Type B pancreatic cell (in vitro differentiated cells): ENCODE data around the gene B2M. TPM values are rescaled to one million over a fixed set of nuclear protein-coding genes. Genes with fewer than 3 reads are reported as not detected.
A peak's percentile ranks its signal among the peaks of the same experiment; 100 is the strongest.

ENCODE experiments used
- DNase-seq: peaks from one replicate; pipeline ENCODE4 v3.0.0; 2021; ENCODE audit warnings: mixed read lengths; ENCODE audit not compliant: unreplicated experiment; ENCODE audit errors: extremely low spot score
- H3K27ac Mint-ChIP-seq: 2 replicates; pipeline ENCODE4 v1.8.0; 2021; ENCODE audit warnings: mild to moderate bottlenecking, mixed read lengths
- H3K27me3 Mint-ChIP-seq: 2 replicates; pipeline ENCODE4 v1.8.0; 2021; ENCODE audit warnings: mixed read lengths
- H3K36me3 Mint-ChIP-seq: 2 replicates; pipeline ENCODE4 v1.8.0; 2021; ENCODE audit warnings: mixed read lengths
- H3K4me1 Mint-ChIP-seq: one replicate; pipeline ENCODE4 v1.8.0; 2021; ENCODE audit warnings: mixed read lengths; ENCODE audit not compliant: unreplicated experiment
- H3K4me3 Mint-ChIP-seq: 2 replicates; pipeline ENCODE4 v1.8.0; 2021; ENCODE audit warnings: mild to moderate bottlenecking, mixed read lengths
- H3K9me3 Mint-ChIP-seq: 2 replicates; pipeline ENCODE4 v1.8.0; 2021; ENCODE audit warnings: mixed read lengths
- CTCF ChIP-seq: fragments of 200-600 bp; sonication (generic); conservative IDR thresholded peaks from 2 replicates; pipeline ENCODE4 v1.5.0; 2021; ENCODE audit warnings: antibody characterized with exemption, mild to moderate bottlenecking
- total RNA-seq: library from RNA; stranded (reverse); gene quantifications from 2 replicates; pipeline ENCODE4 v1.2.1, GENCODE V29; 2021; ENCODE audit warnings: low replicate concordance

The B2M gene
- total RNA-seq, 1 donor from 2014 or later: 400 TPM

GRCh38 chr15:44706401-44706800, 4.9 kb upstream of the B2M start:
- Mint-ChIP-seq H3K4me1 (peaks cover 3% of the 10 kb centered on the region), H3K27ac (no peak overlapping the region), H3K36me3 (no peaks in the 10 kb centered on the region)

GRCh38 chr15:44706946-44707636, 4.2 kb upstream of the B2M start:
- H3K4me3 Mint-ChIP-seq: no peak overlapping the region
- H3K9me3 Mint-ChIP-seq: no peaks in the 10 kb centered on the region
- H3K36me3 Mint-ChIP-seq: no peaks in the 10 kb centered on the region
- H3K4me1 Mint-ChIP-seq: peaks cover 4% of the 10 kb centered on the region
- DNase-seq: no peak
- H3K27me3 Mint-ChIP-seq: no peaks in the 10 kb centered on the region
- peak overlapping the region; percentile 57 for H3K27ac Mint-ChIP-seq
- no peak for TF ChIP-seq CTCF

More at GRCh38 chr15:44706401-44706800, 4.9 kb upstream of the B2M start:
- no peaks in the 10 kb centered on the region for H3K9me3 Mint-ChIP-seq
- TF ChIP-seq CTCF: no peak
- no peak for DNase-seq
- H3K27me3 Mint-ChIP-seq: no peaks in the 10 kb centered on the region
- no peak overlapping the region for H3K4me3 Mint-ChIP-seq

- H3K27ac Mint-ChIP-seq: peak overlapping the region; percentile 99
- no peaks in the 10 kb centered on the region for H3K27me3 Mint-ChIP-seq
- DNase-seq: no peak
- H3K4me1 Mint-ChIP-seq: peaks cover 15% of the 10 kb centered on the region
- peaks cover 9% of the 10 kb centered on the region for H3K36me3 Mint-ChIP-seq
- TF ChIP-seq CTCF: peak; percentile 14
- H3K9me3 Mint-ChIP-seq: no peaks in the 10 kb centered on the region
- H3K4me3 Mint-ChIP-seq: peak overlapping the region; percentile 100
Observed at GRCh38 chr15:44710236-44711095, 851 bp upstream of the B2M start.

- no peaks in the 10 kb centered on the region for H3K27me3 Mint-ChIP-seq
- H3K4me1 Mint-ChIP-seq: peaks cover 15% of the 10 kb centered on the region
- no peaks in the 10 kb centered on the region for H3K9me3 Mint-ChIP-seq
- H3K27ac Mint-ChIP-seq: peak overlapping the region; percentile 99
- peak overlapping the region; percentile 100 for H3K4me3 Mint-ChIP-seq
- H3K36me3 Mint-ChIP-seq: peaks cover 13% of the 10 kb centered on the region
- DNase-seq: no peak
- TF ChIP-seq CTCF: no peak
Observed at GRCh38 chr15:44711743-44712345, 527 bp downstream of the B2M start.

- Mint-ChIP-seq H3K4me1 (peaks cover 15% of the 10 kb centered on the region), H3K36me3 (peaks cover 17% of the 10 kb centered on the region), H3K4me3 (peak overlapping the region; percentile 100), H3K9me3 (no peaks in the 10 kb centered on the region), H3K27ac (peak overlapping the region; percentile 99), H3K27me3 (no peaks in the 10 kb centered on the region)
- DNase-seq: no peak
- TF ChIP-seq CTCF: no peak
Observed at GRCh38 chr15:44712346-44713005, 1.2 kb downstream of the B2M start.
